ENCODE results near the gene CHST11.
"Not testable (repeated sequence)": the region's sequence is repeated elsewhere in the genome, so short reads cannot be mapped to it uniquely, and the experiment has no call there.

The CHST11 gene

DNA sequence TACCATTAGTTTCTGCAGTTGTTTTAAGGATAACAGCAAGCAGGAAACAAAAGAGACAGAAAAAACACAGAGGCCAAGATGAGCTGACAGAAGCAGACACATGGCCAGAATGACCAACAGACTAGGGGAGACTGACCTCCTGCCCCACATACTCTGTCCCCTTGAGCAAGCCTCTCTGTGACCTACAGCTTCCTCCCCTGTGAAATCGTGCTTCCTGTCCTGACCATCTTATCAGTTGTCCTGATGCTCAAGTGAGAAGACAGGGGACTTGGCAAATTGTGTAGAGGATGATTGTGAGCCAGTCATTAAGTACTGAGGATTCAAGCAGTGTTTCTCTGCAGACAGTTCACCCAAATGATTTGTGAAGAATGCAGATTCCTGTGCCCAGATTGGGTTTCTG is 272.3 kb downstream of the CHST11 start:
- DNase-seq, result no peak

DNA sequence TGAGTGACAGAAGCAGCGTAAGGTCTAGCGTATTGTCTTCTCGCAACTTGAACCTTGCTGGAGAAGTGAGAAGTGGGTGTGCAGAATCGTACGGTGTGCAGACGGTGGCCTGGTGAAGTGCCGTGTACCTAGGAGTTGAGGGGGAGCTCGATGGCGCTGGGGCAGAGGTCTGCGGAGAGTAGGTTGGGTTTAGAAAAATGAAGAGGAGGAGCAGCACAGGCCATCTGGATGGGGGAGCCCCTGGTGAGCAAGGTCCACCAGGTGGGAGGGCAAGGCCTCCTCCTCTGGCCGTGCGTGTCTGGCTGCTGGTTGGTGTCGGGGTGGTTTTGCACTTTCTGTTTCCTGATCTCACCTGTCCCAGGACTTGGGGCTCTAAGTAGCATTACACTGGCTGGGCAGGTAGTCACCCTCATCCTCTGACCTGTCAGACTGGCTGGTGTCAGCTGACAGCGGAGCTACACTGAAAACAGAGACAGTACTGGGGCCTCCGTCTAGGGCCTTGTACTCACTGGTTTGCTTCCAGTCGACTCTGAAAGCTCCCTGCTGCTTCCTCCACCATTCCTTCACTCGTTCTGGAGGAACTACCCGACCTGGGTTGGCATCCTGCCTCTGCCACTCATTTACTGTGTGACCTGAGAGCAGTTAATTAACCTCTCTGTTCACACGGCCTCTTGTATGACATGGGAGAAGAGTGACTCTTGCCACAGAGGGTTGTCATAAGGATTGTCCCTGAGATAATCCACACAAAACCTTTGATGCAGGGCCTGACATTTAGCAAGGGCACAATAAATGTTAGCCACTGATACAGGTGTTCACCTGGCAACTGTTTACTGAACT is 273.1 kb downstream of the CHST11 start:
- no peak for DNase-seq

DNA sequence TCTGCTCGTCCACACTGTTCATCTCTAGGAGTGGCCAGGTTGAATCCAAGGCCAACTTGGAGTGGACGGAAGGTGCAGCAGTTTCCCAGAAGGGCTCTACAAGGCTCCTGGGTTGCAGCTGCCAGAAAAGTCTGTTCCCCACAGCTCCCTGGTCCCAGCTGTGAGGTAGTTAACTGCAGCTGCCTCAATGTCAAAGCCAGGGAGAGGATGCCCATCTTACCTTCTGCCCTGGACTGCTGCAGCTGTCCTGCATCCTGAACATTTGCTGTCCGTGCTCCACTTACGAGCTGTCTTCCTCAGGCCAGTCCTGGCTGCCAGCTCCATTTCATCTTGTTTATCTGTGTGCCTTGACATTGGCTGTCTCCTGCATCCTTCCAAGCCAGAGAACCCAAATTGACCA is 274.0 kb downstream of the CHST11 start:
- no peak for DNase-seq

DNA sequence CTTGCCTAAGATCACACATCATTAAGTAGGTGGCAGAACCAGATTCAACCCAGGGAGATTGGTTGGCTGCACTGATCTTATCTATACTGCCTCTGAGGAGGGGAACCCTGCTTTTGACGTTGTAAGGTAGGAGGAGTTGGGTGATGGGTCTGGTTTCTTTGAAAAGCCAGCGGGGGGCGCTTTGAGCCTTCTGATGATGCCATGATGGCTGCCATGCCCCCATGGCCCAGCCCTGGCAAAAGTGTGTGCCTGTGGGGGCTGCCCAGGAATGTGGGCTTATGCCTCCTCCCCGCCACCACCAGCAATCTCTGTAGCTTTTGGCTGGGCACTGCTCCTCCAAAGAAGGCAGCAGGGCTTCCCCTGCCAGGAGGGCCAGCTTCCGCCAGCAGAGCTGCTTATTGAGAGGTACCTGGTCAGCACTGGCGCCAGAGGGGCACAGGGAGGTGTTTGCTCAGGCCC is 277.0 kb downstream of the CHST11 start:
- DNase-seq, result no peak

DNA sequence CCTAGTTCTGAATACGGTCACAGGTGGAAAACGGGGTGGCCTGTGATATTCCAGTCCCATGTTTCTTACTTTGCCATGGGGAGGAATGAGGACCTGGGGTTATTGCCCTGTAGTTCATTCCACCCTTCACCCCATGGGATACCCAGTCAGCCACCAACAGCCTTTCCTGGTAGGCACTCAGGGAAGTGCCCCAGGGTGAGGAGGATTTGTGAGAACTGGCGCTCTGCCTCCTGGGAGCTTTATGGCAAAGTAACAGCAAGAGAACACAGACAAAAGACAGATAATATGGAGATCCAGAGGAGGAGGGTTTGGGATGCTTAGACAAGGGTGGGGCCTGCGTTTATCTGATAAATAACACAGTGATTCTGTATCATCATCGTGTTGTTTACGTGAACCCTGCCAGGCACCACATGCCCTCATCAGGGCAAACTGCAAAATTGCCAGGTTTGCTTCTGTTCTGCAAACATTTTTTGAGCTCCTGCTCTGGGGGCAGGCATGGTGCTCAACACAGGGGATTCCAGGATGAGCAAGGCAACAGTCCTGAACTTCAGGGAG is 277.9 kb downstream of the CHST11 start:
- DNase-seq, result no peak

DNA sequence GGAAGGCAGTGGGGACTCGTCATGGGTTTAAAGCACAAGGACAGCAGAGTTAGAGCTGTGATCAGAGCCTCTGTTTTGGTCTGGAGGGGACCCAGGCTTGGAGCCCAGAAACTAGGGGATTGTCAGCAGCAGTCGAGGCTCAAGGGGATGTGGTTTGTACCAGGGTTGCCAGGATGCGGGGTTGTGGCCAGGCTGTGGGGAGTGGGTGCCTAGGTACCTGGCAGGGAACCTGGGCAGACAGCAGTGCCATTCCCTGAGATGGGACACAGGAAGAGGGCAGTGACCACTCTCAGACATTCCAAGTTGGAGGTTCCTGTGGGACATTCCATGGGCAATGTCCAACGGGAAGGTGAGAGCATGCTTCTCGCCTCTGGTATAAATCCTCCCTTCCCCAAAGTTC is 279.1 kb downstream of the CHST11 start:
- no peak for DNase-seq

DNA sequence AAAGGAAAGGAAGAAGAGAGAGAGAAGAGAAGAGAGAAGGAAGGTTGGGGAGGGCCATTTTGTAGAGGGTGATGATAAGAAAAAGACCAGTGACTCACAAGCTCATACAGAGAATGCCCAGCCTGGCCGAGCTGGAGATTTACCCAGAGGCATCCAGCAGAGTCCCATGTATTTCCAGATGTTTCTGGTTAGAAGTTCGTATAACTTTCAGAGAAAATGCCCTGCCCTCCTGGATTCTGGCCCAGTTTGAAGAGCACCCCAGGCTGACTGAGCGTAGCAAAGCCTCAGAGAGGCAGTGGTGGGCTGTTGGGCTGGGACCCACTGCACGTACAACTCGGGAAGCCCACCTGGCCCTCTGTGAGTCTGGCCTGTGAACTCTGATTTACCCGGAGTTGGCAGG is 279.6 kb downstream of the CHST11 start:
- DNase-seq, result no peak

DNA sequence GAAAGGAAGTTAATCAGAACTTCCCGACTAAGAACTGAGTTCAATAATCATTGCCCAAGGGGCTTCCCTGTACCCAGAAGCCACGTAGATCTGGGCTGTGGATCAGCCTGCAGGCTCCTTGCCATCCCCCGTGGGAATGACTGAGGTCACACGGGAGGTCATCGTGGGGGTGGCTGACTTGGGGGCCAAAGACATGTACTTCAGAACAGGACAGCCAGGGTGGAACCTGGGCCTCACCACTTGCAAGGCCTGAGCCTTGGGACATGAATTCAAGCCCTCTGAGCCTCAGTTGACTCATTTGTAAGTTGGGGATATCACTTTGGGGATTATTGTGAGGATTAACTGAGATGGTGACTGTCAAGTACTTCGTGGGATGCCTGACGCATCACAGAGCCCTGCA is 280.4 kb downstream of the CHST11 start:
- DNase-seq, result no peak

DNA sequence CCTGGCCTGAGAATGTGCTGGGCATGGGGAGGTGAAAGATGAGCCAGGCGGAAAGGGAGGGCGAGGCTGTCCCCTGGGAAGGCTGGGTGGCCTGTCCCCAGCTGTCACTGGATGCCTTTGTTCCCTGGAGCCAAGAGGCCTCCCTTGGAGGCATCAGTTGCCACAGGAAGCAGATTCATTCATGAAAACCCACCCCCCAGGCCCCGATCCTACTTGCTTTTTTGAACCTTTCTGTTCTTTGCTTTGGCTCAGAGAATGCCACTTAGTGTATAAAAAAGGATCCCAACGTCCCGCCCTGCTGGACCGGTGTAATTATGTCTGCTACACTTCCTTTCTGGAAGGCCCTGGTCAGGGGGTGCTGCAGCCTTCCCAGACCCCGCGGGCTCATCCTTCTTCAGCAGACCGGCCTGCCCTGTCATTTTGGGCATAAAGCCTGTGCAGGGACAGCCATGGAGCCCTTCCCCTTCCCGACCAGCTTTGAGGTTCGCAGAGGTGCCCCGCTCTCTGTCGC is 281.1 kb downstream of the CHST11 start:
- DNase-seq, result no peak

DNA sequence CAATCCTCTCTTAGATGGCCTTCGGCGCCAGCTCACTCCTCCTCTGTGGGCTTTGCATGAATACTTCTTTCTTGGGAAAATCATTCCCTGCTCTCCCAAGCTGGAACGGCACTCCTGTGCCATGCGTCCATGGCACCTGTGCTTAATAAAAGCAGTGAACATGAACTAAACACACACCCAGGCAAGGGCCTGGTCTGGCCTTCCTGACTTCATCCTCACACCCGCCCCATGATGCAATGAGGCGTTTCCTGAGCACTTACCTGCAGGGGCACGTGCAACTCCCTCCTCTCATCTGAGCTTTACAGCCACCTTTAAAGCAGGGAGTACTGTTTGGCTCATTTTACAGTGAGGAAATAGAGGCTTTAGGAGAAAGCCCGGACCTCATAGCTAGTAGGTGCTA is 281.6 kb downstream of the CHST11 start:
- no peak for DNase-seq

DNA sequence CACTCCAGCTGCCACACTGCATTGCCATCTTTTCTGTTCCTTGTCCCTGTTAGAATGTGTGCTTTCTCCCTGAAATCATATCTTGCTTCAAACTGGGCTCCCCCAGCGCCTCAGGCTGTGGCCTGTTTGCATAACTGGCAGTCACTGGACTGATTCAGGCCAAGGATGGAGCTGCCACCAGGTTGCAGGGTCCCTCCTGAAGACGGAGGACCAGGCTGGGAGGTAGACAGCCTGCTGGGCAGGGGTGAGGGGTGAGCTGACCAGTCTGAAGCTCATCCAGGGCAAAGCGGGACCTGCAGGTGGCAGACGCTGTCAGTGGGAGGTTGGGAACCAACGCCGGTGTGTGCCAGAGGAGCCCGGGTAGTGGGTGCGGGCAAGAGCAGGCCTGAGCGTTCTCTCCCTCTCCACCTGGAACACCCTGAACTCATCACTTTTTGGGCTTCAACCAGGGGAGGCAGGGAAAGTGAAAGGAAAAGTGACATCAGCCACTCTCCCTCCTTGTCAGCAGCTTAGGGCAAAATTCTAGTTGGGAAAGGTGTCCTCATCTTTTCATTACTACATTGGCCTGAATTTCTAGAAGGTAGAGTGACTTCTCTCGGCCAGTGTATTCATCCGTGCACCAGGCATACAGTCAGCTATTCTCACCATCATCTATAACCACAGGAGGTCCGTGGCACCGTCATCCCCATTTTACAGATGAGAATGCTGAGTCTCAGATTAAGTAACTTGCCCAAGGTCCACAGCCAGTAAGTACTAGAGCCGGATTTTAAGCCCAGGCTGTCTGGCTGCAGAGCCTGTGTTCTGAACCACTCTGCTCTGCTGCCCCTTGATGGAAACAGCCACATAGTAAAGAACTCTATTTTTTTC is 282.3 kb downstream of the CHST11 start:
- DNase-seq, result no peak

DNA sequence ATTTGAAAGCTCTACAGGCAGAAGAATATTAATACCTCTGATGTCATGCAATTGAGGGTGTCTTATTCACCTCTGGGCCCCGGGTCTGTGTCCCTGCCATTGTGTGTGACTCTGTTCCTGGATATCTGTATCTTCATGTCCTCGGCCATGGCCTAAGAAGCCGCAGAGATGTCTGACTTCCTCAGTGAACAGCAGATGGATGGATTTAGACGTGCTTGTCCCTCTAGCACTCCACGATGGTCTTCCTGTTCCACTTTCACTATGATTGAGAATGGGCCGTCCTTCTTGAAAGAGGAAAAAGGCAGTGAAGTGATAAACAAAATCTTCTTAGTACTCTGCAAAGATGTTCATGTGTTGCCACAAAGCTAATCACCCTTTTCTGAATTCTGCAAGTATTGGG is 283.9 kb downstream of the CHST11 start:
- DNase-seq, result no peak

DNA sequence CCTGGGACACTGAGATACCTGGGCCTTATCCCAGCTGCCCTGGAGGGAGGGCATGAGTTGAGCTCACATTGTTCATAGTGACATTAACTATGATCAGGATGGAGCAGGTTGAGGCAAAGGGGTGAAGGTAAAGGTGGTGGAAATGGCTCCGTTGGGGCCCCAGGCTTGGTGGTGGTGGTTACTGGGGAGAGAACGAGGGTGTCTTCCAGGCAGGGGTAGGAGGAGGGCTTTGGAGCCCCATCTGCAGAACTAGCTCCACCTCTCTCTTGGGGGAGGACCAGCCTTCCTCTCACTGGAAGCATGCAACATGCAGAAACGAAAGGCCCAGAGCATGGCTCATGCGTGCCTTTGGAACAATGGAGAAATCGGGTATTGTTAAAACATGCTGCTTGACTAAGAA is 284.3 kb downstream of the CHST11 start:
- DNase-seq, result no peak

DNA sequence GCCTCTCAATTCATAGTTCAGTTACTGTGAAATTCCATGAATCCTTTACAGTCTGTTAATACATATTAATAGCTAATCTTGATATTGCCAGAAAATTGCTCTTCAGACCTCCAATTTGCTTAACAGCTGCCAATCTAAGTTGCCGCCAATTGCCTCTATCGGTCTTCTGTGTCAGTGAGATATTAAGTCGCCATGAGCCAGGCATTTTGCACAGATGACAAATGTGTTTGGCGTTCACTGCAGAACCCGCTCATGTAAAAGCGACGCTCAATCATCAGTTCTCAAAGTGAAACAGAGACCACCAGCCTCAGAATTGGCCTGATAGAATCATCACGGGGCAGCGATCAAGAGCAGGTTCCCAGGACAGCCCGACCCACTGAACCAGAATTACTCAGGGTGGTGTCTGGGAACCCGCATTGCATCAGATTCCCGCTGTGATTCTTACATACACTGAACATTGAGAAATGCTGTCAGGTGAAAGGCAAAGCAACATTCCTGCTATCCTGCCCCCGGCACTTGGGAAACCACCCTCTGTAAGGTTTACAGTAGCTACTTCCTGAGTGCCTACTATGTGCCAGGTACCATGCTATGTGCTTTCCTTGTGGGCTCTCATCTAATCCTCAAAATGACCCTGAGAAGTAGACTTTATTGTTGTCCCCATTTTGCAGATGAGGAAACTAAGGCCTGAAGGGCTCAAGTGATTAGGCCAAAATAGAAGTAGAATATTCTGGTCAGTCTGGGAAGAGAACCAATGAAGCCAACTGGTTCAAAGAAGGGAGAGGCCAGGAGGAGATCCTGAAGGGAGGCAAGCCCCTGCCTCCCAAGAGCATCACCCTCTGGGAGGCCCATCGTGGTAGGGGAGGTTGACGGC is 285.0 kb downstream of the CHST11 start:
- no peak for DNase-seq

DNA sequence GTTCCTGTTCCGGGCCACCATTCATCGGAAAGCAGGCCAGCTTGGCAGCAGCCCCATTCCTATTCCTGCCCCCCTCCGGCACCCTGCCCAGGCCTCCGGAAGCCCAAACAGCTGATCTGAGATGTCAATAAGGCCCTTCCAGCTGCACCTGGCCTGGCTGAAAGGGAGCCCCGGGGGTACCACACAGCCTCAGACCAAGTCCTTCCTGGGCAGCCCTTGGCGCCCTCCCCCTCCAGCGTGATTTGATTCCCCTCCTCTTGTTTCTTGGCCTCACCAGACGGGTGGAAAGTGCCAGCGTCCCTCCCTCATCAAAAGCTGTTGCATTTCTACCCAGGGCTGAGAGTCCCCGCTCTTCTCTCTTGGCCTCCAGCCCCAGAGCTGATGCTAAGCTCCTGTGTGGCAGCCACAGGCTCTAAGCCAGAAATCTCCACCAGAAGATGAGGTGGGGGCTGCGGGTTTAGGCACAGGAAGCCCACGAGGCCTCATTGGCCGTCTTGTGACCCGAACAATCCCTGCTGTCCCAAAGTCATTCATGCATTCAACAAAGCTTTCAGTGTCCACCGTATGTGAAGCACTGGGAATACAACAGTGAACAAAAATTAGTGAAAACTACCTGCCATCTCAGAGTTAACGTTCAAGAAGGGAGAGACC is 285.9 kb downstream of the CHST11 start:
- DNase-seq, result no peak

DNA sequence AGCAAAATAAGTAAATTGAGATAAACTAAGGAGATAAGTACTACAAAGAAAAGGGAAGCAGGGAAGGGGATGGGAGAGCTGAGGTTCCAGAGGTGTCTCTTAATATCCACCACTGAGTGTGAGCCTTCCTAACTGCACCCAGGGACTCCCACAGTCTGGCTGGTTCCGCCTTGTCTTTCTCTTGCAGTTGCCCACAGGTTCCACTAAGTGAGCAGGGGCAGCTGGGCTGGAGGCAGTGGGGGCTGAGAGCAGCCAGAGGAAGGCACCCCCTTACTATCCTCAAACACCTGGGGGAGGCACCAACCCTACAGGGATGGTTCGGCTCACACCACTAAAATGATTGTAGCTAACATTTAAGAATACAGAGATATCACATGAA is 286.4 kb downstream of the CHST11 start:
- DNase-seq, result no peak

DNA sequence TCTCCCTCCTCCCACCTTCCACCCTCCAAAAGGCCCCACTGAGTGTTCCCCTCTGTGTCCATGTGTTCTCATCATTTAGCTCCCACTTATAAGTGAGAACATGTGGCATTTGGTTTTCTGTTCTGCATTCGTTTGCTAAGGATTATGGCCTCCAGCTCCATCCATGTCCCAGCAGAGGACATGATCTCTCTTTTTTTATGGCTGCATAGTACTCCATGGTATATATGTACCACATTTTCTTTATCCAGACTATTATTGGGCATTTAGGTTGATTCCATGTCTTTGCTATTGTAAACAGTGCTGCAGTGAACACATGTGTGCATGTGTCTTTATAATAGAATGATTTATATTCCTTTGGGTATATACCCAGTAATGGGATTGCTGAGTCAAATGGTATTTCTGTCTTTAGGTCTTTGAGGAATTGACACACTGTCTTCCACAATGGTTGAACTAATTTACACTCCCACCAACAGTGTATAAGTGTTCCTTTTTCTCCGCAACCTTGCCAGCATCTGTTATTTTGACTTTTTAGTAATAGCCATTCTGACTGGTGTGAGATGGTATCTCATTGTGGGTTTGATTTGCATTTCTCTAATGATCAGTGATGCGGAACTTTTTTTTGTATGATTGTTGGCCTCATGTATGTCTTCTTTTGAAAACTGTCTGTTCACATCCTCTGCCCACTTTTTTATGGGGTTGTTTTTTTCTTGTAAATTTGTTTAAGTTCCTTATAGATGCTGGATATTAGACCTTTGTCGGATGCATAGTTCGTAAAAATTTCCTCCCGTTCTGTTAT is 287.2 kb downstream of the CHST11 start:
- not testable (repeated sequence) for DNase-seq

DNA sequence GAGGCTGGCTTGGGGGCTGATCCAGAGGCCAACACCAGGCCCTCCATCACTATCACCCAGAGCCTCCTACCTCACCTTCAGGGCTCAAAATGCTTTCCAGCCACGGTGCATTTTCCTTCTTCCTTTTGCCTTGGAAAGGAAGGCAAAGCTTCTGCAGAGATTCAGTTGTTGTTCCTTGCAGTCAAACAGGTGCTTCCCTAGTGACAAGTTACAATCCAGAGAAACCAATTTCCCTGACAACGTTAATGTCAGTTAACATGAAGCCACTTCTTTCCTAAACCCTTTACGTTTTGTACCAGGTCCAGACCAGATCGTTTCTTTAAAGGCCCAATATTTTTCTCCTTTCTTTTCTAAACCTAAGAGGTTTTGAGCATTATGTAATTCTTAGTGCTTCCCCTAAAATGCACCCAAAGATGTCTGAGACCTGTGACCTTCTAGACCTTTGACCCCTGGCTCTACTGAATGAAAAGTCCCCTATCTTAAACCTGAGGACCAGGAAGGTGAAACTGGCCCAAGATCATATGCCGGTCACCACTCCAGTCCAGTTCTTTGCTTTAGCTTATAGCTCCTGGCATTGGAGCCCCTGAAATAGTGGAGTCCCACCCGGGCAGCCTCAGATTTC is 289.8 kb downstream of the CHST11 start:
- DNase-seq, result no peak

DNA sequence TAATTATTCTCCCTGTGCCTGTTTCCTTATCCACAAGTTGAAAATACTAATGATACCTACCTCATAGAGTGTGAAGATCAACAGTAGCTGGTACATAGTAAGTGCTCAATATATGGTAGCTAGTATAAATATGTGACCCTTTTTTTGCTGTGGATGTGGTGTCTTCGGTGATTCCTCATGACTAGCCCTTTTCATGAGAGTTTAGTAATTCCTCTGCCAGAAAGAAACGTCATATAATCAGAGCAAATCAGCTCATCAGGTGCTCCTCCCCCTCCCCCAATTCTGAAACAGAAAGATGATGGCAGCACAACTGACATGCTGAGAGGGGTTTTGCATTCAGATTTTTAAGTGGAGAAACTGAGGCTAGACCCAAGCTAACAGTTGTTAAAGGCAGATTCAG is 290.6 kb downstream of the CHST11 start:
- no peak for DNase-seq

DNA sequence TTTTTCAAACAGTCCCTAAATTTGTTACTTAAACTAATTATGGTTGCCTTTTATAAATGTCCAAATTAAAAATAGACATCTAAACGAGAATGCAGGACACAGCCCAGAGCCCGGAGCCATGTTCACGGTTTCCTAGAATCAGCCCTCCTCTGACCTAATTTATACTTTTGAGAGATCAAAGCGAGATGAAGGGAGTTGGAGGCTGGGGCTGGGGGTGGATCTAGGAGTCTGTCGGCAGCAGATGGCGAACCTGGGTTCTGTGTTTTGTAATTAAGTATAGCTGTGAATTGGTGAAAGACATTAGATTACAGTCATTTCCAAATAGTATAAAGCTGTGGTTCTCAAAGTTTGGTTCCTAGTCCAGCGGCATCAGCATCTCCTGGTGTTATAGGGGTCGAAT is 291.2 kb downstream of the CHST11 start:
- no peak for DNase-seq

DNA sequence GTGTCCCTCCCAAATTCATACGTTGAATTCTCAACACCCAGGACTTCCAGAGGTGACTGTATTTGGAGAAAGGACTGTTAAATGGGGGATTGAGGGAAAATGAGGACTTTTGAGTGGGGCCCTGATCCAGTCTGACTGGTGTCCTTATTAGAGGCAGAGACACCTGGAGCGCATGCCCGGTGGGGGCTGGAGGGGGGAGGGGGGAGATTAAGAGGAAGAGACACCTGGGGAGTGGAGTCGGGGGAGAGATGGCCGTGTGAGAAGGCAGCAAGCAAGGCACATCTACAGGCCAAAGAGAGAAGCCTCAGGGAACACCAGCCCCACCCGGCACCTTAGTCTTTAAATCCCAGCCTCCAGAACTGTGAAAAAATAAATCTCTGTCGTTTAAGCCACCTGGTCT is 291.6 kb downstream of the CHST11 start:
- no peak for DNase-seq

All from activated CD4-positive, CD25-positive, alpha-beta regulatory T cell treated with anti-CD3 and anti-CD28 coated beads, Interleukin-2, amount 50 U/mL, for 72 hours (primary cell).